ENCODE measurements around the gene TAF4B.
A peak's percentile ranks its signal among the peaks of the same experiment; 100 is the strongest.
"Not testable (repeated sequence)": the region's sequence is repeated elsewhere in the genome, so short reads cannot be mapped to it uniquely, and the experiment has no call there.

The TAF4B gene

GRCh38 chr18:26425148-26425531 is 198.9 kb downstream of the TAF4B start:
- peak; percentile 42 for DNase-seq

- peak; percentile 89 for DNase-seq
These were observed 203.4 kb downstream of the TAF4B start for GRCh38 chr18:26429535-26430226.

- DNase-seq: no peak
These were observed 206.6 kb downstream of the TAF4B start for GRCh38 chr18:26432651-26433424.

GRCh38 chr18:26434887-26435286 is 208.6 kb downstream of the TAF4B start:
- DNase-seq: no peak

GRCh38 chr18:26435415-26436095 is 209.3 kb downstream of the TAF4B start:
- no peak for DNase-seq

- DNase-seq: peak; percentile 87
These were observed 210.2 kb downstream of the TAF4B start for GRCh38 chr18:26436176-26437051.

- not testable (repeated sequence) for DNase-seq
These were observed 211.4 kb downstream of the TAF4B start for GRCh38 chr18:26437634-26438033.

GRCh38 chr18:26438980-26439379 is 212.7 kb downstream of the TAF4B start:
- DNase-seq: no peak

- no peak for DNase-seq
These were observed 213.3 kb downstream of the TAF4B start for GRCh38 chr18:26439537-26439936.

- no peak for DNase-seq
These were observed 214.4 kb downstream of the TAF4B start for GRCh38 chr18:26440644-26441043.

Data from fibroblast of skin of right biceps (primary cell).